Vagina (tissue), 2 donors: ENCODE measurements around the gene EEF1A2. TPM values are rescaled to one million over a fixed set of nuclear protein-coding genes. Genes with fewer than 3 reads are reported as not detected.

Source experiments
- DNase-seq, 2 donors: peaks; one replicate each; pipeline ENCODE4 v3.0.0-alpha.2; 2017; ENCODE audit errors: extremely low spot score in 2 of 2
- H3K27ac ChIP-seq: fragments of 200-600 bp; sonication (generic); one replicate; pipeline ENCODE4 v1.5.1; 2019
- H3K27me3 ChIP-seq: fragments of 200-600 bp; sonication (generic); one replicate; pipeline ENCODE4 v1.5.1; 2019
- H3K36me3 ChIP-seq, 2 donors: fragments of 200-600 bp; sonication (generic); one replicate each; pipeline ENCODE4 v1.5.1; 2017 to 2019
- H3K4me1 ChIP-seq: fragments of 200-600 bp; sonication (generic); one replicate; pipeline ENCODE4 v1.5.1; 2019
- H3K4me3 ChIP-seq, 2 donors: fragments of 200-600 bp; sonication (generic); 1 replicate in 1 of 2; 2 replicates in 1 of 2; pipeline ENCODE4 v1.5.1; 2016 to 2019
- H3K9me3 ChIP-seq: fragments of 200-600 bp; sonication (generic); one replicate; pipeline ENCODE4 v1.5.1; 2019
- POLR2A ChIP-seq, 2 donors: fragments of 450-650 bp; IDR thresholded peaks; one replicate each; pipeline ENCODE4 v1.6.1; 2017; ENCODE audit warnings: antibody characterized with exemption in 2 of 2, mild to moderate bottlenecking in 2 of 2, moderate library complexity in 2 of 2
- POLR2AphosphoS5 ChIP-seq, 2 donors: sonication (generic); formaldehyde crosslinking; IDR thresholded peaks; one replicate each; pipeline ENCODE4 v1.9.0; 2017; ENCODE audit warnings: antibody characterized with exemption in 2 of 2, mild to moderate bottlenecking in 2 of 2, low read depth in 1 of 2; ENCODE audit not compliant: insufficient read depth in 1 of 2
- intact Hi-C: fragments of 100-400 bp; cut with DNase I; formaldehyde crosslinking; loops from one replicate; pipeline ENCODE4 v1.15.1; 2023
- total RNA-seq: library from RNA; depleted of rRNA; stranded (reverse); fragments of >200 nt; gene quantifications from one replicate; pipeline ENCODE4 v1.2.3, GENCODE V29; 2016
- TF ChIP-seq, protein P1 (sequence below), 3 experiments: fragments of 450-650 bp in 2 of 3; fragments of 200-600 bp in 1 of 3; sonication (generic) in 1 of 3; IDR thresholded peaks; one replicate each; pipeline ENCODE4 v1.5.1; 2017 to 2019; ENCODE audit warnings: antibody characterized with exemption in 3 of 3, mild to moderate bottlenecking in 2 of 3, moderate library complexity in 2 of 3

The EEF1A2 gene
- total RNA-seq, 1 donor from 2014 or later: 9.8 TPM

DNA sequence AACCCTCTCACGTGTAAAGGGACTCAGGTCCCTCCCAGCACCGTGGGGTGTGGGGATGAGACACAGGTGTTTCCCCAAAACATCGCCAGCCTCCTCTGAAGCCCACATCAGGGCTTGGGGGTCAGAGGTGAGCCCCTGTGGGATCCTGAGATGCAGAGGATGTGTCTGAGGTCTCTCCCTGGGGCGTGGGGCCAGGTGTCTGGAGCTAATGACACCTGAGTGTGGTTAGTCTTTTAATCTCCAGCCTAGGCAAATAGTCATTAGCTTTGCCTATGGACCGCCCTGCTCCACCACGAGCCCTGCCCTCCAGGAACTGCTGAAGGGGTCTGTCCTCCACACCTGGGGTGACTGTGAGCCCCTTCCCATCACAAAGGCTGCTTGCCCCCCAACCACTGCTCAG lies 46.9 kb upstream of the EEF1A2 start:
- Histone ChIP-seq H3K27ac (no peak overlapping the region), H3K9me3 (no peaks in the 10 kb centered on the region), H3K4me3 (no peak overlapping the region), H3K36me3 (no peaks in the 10 kb centered on the region), H3K27me3 (peaks cover 5% of the 10 kb centered on the region), H3K4me1 (no peaks in the 10 kb centered on the region)
- TF ChIP-seq POLR2A (IDR thresholded peaks at IDR 0.05) (no peak), POLR2AphosphoS5 (IDR thresholded peaks at IDR 0.05; ENCODE audit: insufficient read depth in 1 of 2, low read depth in 1 of 2) (no peak)
- TF ChIP-seq, protein P1, sequence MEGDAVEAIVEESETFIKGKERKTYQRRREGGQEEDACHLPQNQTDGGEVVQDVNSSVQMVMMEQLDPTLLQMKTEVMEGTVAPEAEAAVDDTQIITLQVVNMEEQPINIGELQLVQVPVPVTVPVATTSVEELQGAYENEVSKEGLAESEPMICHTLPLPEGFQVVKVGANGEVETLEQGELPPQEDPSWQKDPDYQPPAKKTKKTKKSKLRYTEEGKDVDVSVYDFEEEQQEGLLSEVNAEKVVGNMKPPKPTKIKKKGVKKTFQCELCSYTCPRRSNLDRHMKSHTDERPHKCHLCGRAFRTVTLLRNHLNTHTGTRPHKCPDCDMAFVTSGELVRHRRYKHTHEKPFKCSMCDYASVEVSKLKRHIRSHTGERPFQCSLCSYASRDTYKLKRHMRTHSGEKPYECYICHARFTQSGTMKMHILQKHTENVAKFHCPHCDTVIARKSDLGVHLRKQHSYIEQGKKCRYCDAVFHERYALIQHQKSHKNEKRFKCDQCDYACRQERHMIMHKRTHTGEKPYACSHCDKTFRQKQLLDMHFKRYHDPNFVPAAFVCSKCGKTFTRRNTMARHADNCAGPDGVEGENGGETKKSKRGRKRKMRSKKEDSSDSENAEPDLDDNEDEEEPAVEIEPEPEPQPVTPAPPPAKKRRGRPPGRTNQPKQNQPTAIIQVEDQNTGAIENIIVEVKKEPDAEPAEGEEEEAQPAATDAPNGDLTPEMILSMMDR (IDR thresholded peaks at IDR 0.05): no peak
- DNase-seq: no peak
- intact Hi-C loops: no loop called here

DNA sequence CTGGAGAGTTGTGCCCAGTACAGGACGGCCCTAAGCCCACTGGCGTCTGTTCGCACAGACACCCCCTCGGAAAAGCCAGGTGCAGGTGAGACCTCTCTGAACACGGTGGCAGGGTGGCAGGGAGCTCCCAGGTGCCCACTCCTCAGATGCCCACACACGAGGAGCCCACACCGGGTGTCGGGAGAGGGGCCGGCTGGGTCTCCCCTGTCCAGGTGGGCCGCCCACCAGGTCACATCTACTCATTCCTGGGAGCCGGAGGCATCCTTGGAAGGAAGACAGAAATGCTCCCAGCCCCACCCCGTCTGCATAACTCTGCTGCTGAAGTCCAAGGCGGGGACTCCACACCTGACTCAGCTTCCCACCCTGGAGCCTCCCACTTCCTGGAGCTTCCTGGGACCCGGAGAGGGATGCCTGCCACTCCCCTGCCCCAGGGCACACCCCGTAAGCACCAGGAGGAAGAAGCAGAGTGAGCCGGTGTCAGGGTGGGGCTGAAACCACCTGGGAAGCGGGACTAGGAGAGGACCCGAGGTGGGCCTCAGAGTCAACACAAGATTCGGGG lies 46.2 kb upstream of the EEF1A2 start:
- Histone ChIP-seq H3K36me3 (no peaks in the 10 kb centered on the region), H3K4me3 (no peak overlapping the region), H3K4me1 (no peaks in the 10 kb centered on the region), H3K9me3 (no peaks in the 10 kb centered on the region), H3K27ac (no peak overlapping the region), H3K27me3 (peaks cover 4% of the 10 kb centered on the region)
- TF ChIP-seq POLR2A (IDR thresholded peaks at IDR 0.05) (no peak), POLR2AphosphoS5 (IDR thresholded peaks at IDR 0.05; ENCODE audit: insufficient read depth in 1 of 2, low read depth in 1 of 2) (no peak)
- TF ChIP-seq, protein P1 (IDR thresholded peaks at IDR 0.05): no peak
- DNase-seq: no peak
- intact Hi-C loops: no loop called here

DNA sequence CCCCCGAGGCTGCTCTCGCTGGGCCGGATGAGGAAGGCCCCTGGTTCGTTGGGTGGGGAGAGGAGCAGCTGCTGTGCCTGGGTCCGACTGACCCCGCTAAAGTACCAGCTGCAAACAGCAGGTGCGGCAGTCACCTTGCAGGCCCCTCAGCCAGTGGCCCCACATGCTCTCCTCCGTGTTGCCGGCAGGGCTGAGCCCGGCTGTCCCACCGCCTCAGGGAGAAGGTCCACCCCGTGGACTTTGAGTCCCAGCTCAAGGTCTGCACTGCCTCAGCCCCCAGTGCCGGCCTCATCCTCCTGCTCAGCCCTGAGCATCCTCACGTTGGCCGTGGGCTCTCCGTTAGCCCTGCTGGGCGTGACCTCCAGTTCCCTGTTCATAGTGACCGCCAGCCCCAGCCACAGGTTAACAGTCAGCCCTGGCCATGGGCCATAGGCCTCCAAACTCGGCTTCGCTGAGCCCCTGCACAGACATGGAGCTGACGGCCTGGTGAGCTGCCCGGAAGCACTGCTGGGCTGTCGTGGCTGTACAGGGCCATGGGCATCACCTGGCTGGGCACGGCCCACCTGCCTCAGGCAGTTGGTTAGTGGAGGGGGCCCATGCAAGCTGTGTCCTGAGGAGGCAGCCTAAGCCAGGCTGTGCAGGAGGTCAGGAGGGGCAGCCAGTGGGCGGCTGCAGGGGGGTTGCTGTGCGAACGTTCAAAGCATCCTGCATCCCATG lies 45.5 kb upstream of the EEF1A2 start:
- Histone ChIP-seq H3K36me3 (no peaks in the 10 kb centered on the region), H3K9me3 (no peaks in the 10 kb centered on the region), H3K4me3 (no peak overlapping the region), H3K27me3 (no peaks in the 10 kb centered on the region), H3K27ac (no peak overlapping the region), H3K4me1 (no peaks in the 10 kb centered on the region)
- DNase-seq: no peak
- intact Hi-C loops: no loop called here
- TF ChIP-seq POLR2A (IDR thresholded peaks at IDR 0.05): no peak
- TF ChIP-seq, protein P1 (IDR thresholded peaks at IDR 0.05): no peak

DNA sequence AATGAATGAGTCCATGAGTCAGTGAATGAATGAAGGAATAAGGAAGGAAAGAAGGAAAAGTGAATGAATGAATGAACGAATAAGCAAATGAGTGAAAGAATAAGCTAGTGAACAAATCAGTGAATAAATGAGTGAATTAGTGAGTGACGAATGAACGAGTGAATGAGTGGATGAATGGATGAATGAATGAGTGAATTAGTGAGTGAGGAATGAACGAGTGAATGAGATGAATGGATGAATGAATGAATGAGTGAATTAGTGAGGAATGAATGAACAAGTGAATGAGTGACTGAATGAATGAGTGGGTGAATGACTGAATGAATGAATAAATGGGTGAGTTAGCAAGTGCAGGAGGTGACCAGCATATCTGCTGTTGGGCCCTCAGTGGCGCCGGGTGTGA lies 44.9 kb upstream of the EEF1A2 start:
- Histone ChIP-seq H3K36me3 (no peaks in the 10 kb centered on the region), H3K4me3 (no peak overlapping the region), H3K9me3 (no peaks in the 10 kb centered on the region), H3K27ac (no peak overlapping the region), H3K27me3 (no peaks in the 10 kb centered on the region), H3K4me1 (peaks cover 3% of the 10 kb centered on the region)
- no peak for TF ChIP-seq POLR2A (IDR thresholded peaks at IDR 0.05)
- TF ChIP-seq POLR2AphosphoS5 (IDR thresholded peaks at IDR 0.05; ENCODE audit: insufficient read depth in 1 of 2, low read depth in 1 of 2): no peak
- TF ChIP-seq, protein P1 (IDR thresholded peaks at IDR 0.05): no peak
- DNase-seq: no peak
- intact Hi-C loops: no loop called here

DNA sequence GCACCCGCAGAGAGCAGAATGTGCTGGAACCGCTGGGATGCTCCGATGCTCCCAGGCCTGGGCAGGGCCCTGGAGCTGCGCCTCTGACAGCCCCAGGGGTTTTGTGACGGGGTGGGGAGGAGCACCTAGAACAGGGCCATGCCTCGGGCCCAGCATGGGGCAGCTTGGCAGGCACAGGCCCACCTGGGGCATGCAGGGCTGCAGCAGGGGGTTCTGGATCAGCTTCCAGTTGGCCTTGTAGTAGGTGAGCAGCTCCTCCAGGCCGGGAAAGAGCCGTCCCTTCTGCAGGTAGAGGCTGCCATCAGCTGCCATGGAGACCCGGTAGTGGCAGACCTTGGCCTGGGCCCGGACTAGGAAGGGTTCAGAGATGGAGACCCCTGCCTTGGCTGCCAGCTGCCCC lies 44.2 kb upstream of the EEF1A2 start:
- no peaks in the 10 kb centered on the region for H3K27me3 ChIP-seq
- H3K4me1 ChIP-seq: peaks cover 9% of the 10 kb centered on the region
- no peak overlapping the region for H3K27ac ChIP-seq

More for the DNA sequence above, 44.2 kb upstream of the EEF1A2 start:
- no peak overlapping the region for H3K4me3 ChIP-seq
- DNase-seq: no peak
- intact Hi-C loops: no loop called here
- H3K36me3 ChIP-seq: no peaks in the 10 kb centered on the region
- no peaks in the 10 kb centered on the region for H3K9me3 ChIP-seq
- no peak for TF ChIP-seq POLR2A (IDR thresholded peaks at IDR 0.05)
- no peak for TF ChIP-seq POLR2AphosphoS5 (IDR thresholded peaks at IDR 0.05; ENCODE audit: insufficient read depth in 1 of 2, low read depth in 1 of 2)
- TF ChIP-seq, protein P1 (IDR thresholded peaks at IDR 0.05): no peak
